Esophagus muscularis mucosa (tissue), 4 donors: ENCODE results near the gene ECE1. TPM values are rescaled to one million over a fixed set of nuclear protein-coding genes. Genes with fewer than 3 reads are reported as not detected.

Experiments used
- DNase-seq: peaks from one replicate; pipeline ENCODE4 v3.0.0-alpha.2; 2017; ENCODE audit errors: extremely low spot score
- H3K27ac ChIP-seq, 4 donors: fragments of 200-600 bp; sonication (generic); replicated peaks in 1 of 4; 1 replicate in 3 of 4; 2 replicates in 1 of 4; pipeline ENCODE4 v1.5.1; 2016 to 2019; ENCODE audit warnings: mild to moderate bottlenecking in 1 of 4
- H3K27me3 ChIP-seq, 4 donors: fragments of 200-600 bp; sonication (generic); one replicate each; pipeline versions ENCODE4 v1.5.1 to v1.6.0; 2016 to 2019
- H3K36me3 ChIP-seq, 4 donors: fragments of 200-600 bp; sonication (generic); one replicate each; pipeline ENCODE4 v1.5.1; 2016 to 2019
- H3K4me1 ChIP-seq, 4 donors: fragments of 200-600 bp; sonication (generic); one replicate each; pipeline ENCODE4 v1.5.1; 2016 to 2019
- H3K4me3 ChIP-seq, 4 donors: fragments of 200-600 bp; sonication (generic); 1 replicate in 2 of 4; 2 replicates in 2 of 4; pipeline ENCODE4 v1.5.1; 2016 to 2019; ENCODE audit warnings: mild to moderate bottlenecking in 4 of 4, moderate library complexity in 1 of 4
- H3K9me3 ChIP-seq, 4 donors: fragments of 200-600 bp; sonication (generic); 1 replicate in 3 of 4; 2 replicates in 1 of 4; pipeline ENCODE4 v1.5.1; 2016 to 2019
- CTCF ChIP-seq, 3 experiments: fragments of 200-600 bp in 2 of 3; fragments of 450-650 bp in 1 of 3; sonication (generic) in 2 of 3; IDR thresholded peaks; one replicate each; pipeline ENCODE4 v1.5.1; 2017 to 2019; ENCODE audit warnings: antibody characterized with exemption in 3 of 3, mild to moderate bottlenecking in 2 of 3, moderate library complexity in 1 of 3
- EP300 ChIP-seq: sonication (generic); formaldehyde crosslinking; IDR thresholded peaks from one replicate; pipeline ENCODE4 v1.6.1; 2017; ENCODE audit warnings: antibody characterized with exemption
- POLR2A ChIP-seq: fragments of 450-650 bp; IDR thresholded peaks from one replicate; pipeline ENCODE4 v1.6.1; 2017; ENCODE audit warnings: antibody characterized with exemption, moderate library complexity, mild to moderate bottlenecking, low read depth
- POLR2AphosphoS5 ChIP-seq, 2 donors: sonication (generic); formaldehyde crosslinking; IDR thresholded peaks; one replicate each; pipeline ENCODE4 v1.6.1; 2017; ENCODE audit warnings: antibody characterized with exemption in 2 of 2
- WGBS: methylation state at CpG from one replicate; pipeline ENCODE4 v1.1.5; 2018; 5-methylcytosine and 5-hydroxymethylcytosine counted together
- intact Hi-C: fragments of 100-400 bp; cut with DNase I; formaldehyde crosslinking; loops from one replicate; pipeline ENCODE4 v1.15.1; 2023
- total RNA-seq, 4 donors: library from RNA; depleted of rRNA; stranded (reverse); fragments of >200 nt; gene quantifications; one replicate each; pipeline versions ENCODE4 v1.1.0 to v1.2.1, GENCODE V29; 2016

The ECE1 gene
- total RNA-seq, 4 donors from 2014 or later, result 53.6 to 101 (median 80.7) TPM

GRCh38 chr1:21307663-21308305 is 17.5 kb upstream of the ECE1 start:
- no peak for DNase-seq
- Histone ChIP-seq H3K4me3 (no peak overlapping the region), H3K27ac (peak overlapping the region; percentile 75 to 82 (median 76)), H3K9me3 (no peaks in the 10 kb centered on the region), H3K27me3 (no peaks in the 10 kb centered on the region), H3K4me1 (peaks cover 45 to 91% (median 83%) of the 10 kb centered on the region in 4 donors), H3K36me3 (no peaks in the 10 kb centered on the region)
- intact Hi-C loops, result no loop called here
- TF ChIP-seq CTCF (IDR thresholded peaks at IDR 0.05) (no peak), POLR2A (no peak), EP300 (no peak), POLR2AphosphoS5 (IDR thresholded peaks at IDR 0.05) (no peak)
- 96% methylated on average over 5 of the region's 6 CpGs for WGBS

- H3K4me1 ChIP-seq, result peaks cover 45 to 91% (median 83%) of the 10 kb centered on the region in 4 donors
- DNase-seq, result no peak
- TF ChIP-seq CTCF (IDR thresholded peaks at IDR 0.05) (no peak), POLR2A (no peak), POLR2AphosphoS5 (IDR thresholded peaks at IDR 0.05) (no peak), EP300 (no peak)
- H3K27ac ChIP-seq, result peak overlapping the region; percentile 75 to 82 (median 76)
- H3K36me3 ChIP-seq, result no peaks in the 10 kb centered on the region
- intact Hi-C loops, result no loop called here
- no peaks in the 10 kb centered on the region for H3K9me3 ChIP-seq
- no peak overlapping the region for H3K4me3 ChIP-seq
- WGBS, result 82% methylated on average over 7 of the region's 7 CpGs
- peaks cover 0 to under 1% (median 0%) of the 10 kb centered on the region in 4 donors for H3K27me3 ChIP-seq
Observed at GRCh38 chr1:21307210-21307609, 16.9 kb upstream of the ECE1 start.

- Histone ChIP-seq H3K9me3 (no peaks in the 10 kb centered on the region), H3K27ac (peak overlapping the region in 3 of 4 donors; percentile 12 to 60 (median 15)), H3K4me1 (peaks cover 44 to 87% (median 77%) of the 10 kb centered on the region in 4 donors), H3K4me3 (no peak overlapping the region), H3K36me3 (no peaks in the 10 kb centered on the region), H3K27me3 (peaks cover 0 to 6% (median 0%) of the 10 kb centered on the region in 4 donors)
- intact Hi-C loops, result no loop called here
- WGBS, result 87% methylated on average over 1 of the region's 1 CpG
- DNase-seq, result no peak
- TF ChIP-seq CTCF (IDR thresholded peaks at IDR 0.05) (no peak), EP300 (no peak), POLR2A (no peak), POLR2AphosphoS5 (IDR thresholded peaks at IDR 0.05) (no peak)
Observed at GRCh38 chr1:21305900-21306189, 15.6 kb upstream of the ECE1 start.

GRCh38 chr1:21305155-21305899 is 15.1 kb upstream of the ECE1 start:
- no peaks in the 10 kb centered on the region for H3K36me3 ChIP-seq
- H3K4me1 ChIP-seq, result peaks cover 42 to 85% (median 75%) of the 10 kb centered on the region in 4 donors
- no peak overlapping the region for H3K4me3 ChIP-seq
- H3K9me3 ChIP-seq, result no peaks in the 10 kb centered on the region
- WGBS, result 71% methylated on average over 16 of the region's 16 CpGs
- peaks cover 0 to 6% (median 0%) of the 10 kb centered on the region in 4 donors for H3K27me3 ChIP-seq
- no peak for TF ChIP-seq POLR2A
- no peak for TF ChIP-seq CTCF (IDR thresholded peaks at IDR 0.05)
- TF ChIP-seq POLR2AphosphoS5 (IDR thresholded peaks at IDR 0.05), result no peak
- no peak for TF ChIP-seq EP300
- H3K27ac ChIP-seq, result peak overlapping the region; percentile 11 to 60 (median 14)
- intact Hi-C loops, result no loop called here
- DNase-seq, result no peak
